ENCODE data around the gene EFCAB13.
"Not testable (repeated sequence)": the region's sequence is repeated elsewhere in the genome, so short reads cannot be mapped to it uniquely, and the experiment has no call there.

GRCh38 chr17:47432240-47432639 lies 108.5 kb downstream of the EFCAB13 start:
- TF ChIP-seq, protein P1, sequence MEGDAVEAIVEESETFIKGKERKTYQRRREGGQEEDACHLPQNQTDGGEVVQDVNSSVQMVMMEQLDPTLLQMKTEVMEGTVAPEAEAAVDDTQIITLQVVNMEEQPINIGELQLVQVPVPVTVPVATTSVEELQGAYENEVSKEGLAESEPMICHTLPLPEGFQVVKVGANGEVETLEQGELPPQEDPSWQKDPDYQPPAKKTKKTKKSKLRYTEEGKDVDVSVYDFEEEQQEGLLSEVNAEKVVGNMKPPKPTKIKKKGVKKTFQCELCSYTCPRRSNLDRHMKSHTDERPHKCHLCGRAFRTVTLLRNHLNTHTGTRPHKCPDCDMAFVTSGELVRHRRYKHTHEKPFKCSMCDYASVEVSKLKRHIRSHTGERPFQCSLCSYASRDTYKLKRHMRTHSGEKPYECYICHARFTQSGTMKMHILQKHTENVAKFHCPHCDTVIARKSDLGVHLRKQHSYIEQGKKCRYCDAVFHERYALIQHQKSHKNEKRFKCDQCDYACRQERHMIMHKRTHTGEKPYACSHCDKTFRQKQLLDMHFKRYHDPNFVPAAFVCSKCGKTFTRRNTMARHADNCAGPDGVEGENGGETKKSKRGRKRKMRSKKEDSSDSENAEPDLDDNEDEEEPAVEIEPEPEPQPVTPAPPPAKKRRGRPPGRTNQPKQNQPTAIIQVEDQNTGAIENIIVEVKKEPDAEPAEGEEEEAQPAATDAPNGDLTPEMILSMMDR (IDR thresholded peaks at IDR 0.05): not testable (repeated sequence)
- not testable (repeated sequence) for TF ChIP-seq POLR2A (IDR thresholded peaks at IDR 0.05); EP300 (IDR thresholded peaks at IDR 0.05; ENCODE audit: low read depth); POLR2AphosphoS5 (IDR thresholded peaks at IDR 0.05)

Data from transverse colon (tissue), 4 donors.